A204.1 (cell line): ENCODE data around the gene VAPA.

Experiments
- FAIRE-seq: peaks from 2 replicates; lab custom pipeline; 2012; peaks lifted over from hg19 to GRCh38; lab: Jason Lieb, UNC

Gene VAPA, protein sequence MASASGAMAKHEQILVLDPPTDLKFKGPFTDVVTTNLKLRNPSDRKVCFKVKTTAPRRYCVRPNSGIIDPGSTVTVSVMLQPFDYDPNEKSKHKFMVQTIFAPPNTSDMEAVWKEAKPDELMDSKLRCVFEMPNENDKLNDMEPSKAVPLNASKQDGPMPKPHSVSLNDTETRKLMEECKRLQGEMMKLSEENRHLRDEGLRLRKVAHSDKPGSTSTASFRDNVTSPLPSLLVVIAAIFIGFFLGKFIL

GRCh38 chr18:9913526-9914333 lies at the start of gene VAPA:
TSS of gene VAPA (plus strand) at chr18:9914016. CDS start at chr18:9914257, 241 bp downstream.
- no peak for FAIRE-seq

DNA sequence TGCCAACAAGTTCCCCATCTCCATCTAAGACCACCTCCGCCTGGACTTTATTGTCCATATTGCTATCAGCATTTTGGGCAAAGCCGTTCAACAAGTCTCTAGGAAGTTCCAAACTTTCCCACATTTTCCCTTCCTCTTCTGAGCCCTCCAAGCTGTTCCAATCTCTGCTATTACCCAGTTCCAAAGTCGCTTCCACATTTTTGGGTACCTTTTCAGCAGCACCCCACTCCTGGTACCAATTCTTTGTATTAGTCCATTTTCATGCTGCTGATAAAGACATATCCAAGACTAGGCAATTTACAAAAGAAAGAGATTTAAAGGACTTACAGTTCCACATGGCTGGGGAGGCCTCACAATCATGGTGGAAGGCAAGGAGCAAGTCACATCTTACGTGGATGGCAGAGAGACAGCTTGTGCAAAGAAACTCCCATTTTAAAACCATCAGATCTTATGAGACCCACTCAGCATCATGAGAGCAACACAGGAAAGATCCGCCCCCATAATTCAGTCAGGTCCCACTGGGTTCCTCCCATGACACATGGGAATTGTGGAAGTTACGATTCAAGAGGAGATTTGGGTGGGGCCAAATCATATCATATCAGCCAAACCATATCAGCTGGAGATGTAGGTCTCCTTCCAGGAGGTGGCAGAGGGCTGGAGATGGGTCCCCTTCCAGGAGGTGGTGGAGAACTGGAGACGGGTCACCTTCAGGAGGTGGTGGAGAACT lies 47.9 kb upstream of the VAPA start:
- FAIRE-seq: no peak

DNA sequence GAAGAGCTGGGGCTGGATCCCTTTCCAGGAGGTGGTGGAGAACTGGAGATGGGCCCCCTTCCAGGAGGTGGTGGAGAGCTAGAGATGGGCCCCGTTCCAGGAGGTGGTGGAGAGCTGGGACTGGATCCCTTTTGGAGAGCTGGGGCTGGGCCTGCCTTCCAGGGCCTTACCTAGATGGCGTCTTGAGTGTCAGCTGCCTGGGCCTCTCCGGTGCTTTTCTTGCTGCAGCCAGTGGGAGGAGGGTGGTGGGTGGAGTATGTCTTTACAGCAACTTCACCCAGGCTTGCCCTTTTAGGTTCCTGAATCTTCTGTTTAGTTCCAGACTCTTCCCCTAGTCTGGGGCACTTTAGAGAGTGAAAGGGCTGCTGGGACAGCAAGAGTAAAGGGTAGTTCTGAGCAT lies 47.2 kb upstream of the VAPA start:
- no peak for FAIRE-seq

DNA sequence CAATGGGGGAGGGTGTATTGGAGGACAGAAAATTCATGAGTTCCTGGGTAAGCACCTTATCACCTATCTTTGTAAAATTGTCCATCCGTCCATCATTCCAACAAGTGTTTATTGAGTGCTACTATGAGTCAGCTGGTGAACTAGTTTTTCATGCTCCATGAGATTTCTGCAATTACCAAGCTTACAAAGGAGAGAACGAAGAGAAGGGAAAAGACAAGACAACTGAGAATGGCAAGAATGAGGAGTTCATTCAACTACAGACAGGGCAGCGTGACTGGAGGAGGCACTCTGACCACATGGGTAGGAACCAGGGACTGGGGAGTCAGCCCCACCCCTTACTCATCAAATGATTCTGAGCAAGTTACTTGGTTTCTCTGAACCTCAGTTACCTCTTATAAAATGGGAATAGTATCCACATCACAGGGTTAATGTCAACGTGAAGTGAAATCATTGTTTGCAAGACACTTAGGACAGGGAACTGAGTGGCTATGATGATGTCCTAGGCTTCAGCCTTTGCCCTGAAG lies 46.7 kb upstream of the VAPA start:
- FAIRE-seq: no peak

GRCh38 chr18:9868857-9869714 lies 44.7 kb upstream of the VAPA start:
- FAIRE-seq: no peak

DNA sequence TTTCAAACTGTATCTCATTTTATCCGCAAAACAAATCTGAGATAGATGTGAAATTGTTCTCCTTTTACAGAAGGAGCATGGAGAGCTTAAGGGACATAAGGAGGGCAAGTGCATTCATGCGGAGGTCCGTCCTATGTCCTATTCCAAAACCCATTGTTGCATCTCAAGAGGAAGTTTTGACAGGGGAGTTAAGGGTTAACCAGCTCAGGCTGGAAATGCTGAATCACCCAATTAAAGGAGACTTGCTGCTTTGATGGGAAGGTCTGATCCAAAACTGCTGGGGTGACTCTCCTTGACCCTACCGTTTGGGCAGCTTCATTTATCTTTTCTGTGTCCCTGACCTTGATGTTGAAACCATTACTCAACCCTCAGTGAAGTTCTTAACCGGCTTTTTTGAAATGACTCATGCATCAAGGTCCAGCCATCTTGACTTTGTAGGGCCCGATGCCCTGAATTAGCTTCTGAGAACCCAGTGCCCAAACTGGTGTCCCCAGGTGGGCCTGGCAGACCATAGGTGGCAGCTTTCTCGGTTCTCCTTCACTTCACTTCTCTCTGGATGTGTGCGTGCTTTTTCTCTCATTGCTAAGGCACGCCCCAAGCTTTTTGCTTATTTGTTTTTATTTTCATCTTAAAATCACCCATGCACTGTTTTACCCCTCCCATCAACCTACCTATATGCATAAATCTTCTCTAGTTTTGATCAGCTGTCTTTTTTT lies 43.9 kb upstream of the VAPA start:
- no peak for FAIRE-seq

GRCh38 chr18:9870431-9871008 lies 43.3 kb upstream of the VAPA start:
- FAIRE-seq: no peak

- no peak for FAIRE-seq
Measured at GRCh38 chr18:9871244-9871746, 42.5 kb upstream of the VAPA start.

DNA sequence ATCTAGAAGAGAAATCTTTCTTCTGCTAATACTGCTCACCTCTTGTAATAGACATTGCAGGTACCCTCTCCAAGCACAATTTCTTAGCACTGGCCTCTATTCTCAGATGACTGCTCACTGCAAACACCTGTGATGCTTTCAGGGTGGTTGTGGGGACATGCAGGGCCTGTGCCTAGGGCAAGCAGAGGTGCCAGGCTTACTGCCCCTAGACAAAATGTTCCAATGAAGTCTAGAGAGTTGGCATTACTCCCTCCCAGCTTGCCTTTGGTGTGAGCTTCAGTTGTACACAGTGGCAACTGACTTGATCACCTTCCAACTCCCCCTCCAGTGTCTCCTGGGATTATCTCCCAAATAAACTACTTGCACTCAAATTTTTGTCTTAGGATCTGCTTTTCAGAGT lies 41.0 kb upstream of the VAPA start:
- FAIRE-seq: no peak

GRCh38 chr18:9874728-9875127 lies 39.1 kb upstream of the VAPA start:
- FAIRE-seq: no peak

GRCh38 chr18:9876212-9876866 lies 37.5 kb upstream of the VAPA start:
- no peak for FAIRE-seq

- peak; percentile 83 for FAIRE-seq
Measured at GRCh38 chr18:9876867-9877654, 36.8 kb upstream of the VAPA start.

GRCh38 chr18:9877655-9878014 lies 36.2 kb upstream of the VAPA start:
- FAIRE-seq: no peak

DNA sequence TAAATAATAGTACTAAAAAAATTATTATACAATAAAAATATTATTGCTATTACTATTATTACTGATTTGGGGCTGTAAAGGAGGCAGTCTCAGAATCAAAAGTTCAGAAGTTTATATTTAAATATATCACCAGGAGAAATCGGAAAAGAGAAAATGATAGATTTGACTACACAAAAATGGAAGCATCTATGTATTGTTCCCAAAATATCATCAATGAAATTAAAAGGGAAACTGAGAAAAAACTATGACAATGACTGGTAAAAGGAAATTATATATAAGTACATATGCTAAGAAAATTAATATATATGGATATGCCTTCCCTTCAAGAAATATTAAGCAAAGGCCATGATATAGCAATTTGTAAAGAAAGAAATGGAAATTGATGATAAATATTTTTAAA lies 35.7 kb upstream of the VAPA start:
- no peak for FAIRE-seq

DNA sequence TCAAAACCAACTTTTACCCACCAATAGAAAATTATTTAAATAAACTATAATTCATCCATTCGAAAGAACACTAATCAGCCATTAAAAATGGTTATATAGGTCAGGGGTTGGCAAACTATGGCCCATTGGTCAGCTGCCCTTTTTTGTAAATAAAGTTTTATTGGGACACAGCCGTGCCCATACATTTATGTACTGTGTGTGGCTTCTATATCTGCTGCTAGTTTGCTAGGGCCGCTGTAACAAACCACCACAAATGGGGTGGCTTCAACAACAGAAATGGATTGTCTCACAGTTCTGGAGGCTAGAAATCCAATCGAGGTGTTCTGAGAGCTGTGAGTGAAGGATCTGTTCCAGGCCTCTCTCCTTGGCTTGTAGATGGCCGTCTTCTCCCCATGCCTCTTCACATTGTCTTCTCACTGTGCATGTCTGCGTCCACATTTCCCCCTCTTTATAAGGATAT lies 35.0 kb upstream of the VAPA start:
- no peak for FAIRE-seq

- FAIRE-seq: no peak
Measured at GRCh38 chr18:9884090-9884489, 29.7 kb upstream of the VAPA start.

DNA sequence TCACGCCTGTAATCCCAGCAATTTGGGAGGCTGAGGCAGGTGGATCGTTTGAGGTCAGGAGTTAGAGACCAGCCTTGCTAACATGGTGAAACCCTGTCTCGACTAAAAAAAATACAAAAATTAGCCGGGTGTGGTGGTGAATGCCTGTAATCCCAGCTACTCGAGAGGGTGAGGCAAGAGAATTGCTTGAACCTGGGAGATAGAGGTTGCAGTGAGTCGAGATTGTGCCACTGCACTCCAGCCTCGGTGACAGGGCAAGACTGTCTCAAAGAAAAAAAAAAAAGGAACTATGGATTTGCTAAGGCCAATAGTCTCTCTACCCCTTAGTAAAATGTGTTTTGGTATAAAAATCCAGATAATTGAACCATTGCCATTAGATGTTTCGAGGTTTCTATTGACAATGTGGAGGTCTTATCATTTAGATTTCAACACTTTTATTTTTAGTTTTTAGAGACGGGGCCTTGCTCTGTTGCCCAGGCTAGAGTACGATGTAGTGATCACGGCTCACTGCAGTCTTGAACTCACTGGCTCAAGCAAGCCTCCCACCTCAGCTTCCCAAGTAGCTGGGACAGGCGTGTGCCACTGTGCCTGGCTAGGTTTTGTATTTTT lies 29.2 kb upstream of the VAPA start:
- no peak for FAIRE-seq

- FAIRE-seq: no peak
Measured at GRCh38 chr18:9885170-9886004, 28.4 kb upstream of the VAPA start, which contains the start of gene TXNDC2. TSS of gene TXNDC2 (plus strand) at chr18:9885973. CDS start at chr18:9886681, 708 bp downstream.
